ENCODE measurements around the gene TEX13D.

- TF ChIP-seq TARDBP (IDR thresholded peaks at IDR 0.05) (no peak), BHLHE40 (IDR thresholded peaks at IDR 0.05; ENCODE audit: borderline replicate concordance) (no peak), SUZ12 (IDR thresholded peaks at IDR 0.05) (no peak), SP1 (IDR thresholded peaks at IDR 0.05) (no peak)
Observed at GRCh38 chrX:124293810-124294209, 38.6 kb upstream of the TEX13D start.

All from HEK293T (cell line).